Ascending aorta (tissue), 2 donors: ENCODE data around the gene HOXD3. TPM values are rescaled to one million over a fixed set of nuclear protein-coding genes. Genes with fewer than 3 reads are reported as not detected.

Source experiments
- DNase-seq, 2 donors: peaks; one replicate each; pipeline ENCODE4 v3.0.0-alpha.2; 2019; ENCODE audit warnings: low spot score in 2 of 2
- H3K27ac ChIP-seq, 2 donors: fragments of 200-600 bp; sonication (generic); one replicate each; pipeline ENCODE4 v1.5.1; 2016 to 2017; ENCODE audit warnings: mild to moderate bottlenecking in 1 of 2
- H3K27me3 ChIP-seq: fragments of 200-600 bp; sonication (generic); one replicate; pipeline ENCODE4 v1.5.1; 2017
- H3K36me3 ChIP-seq, 2 donors: fragments of 200-600 bp; sonication (generic); one replicate each; pipeline ENCODE4 v1.5.1; 2016
- H3K4me1 ChIP-seq, 2 donors: fragments of 200-600 bp; sonication (generic); one replicate each; pipeline ENCODE4 v1.5.1; 2016 to 2017; ENCODE audit warnings: mild to moderate bottlenecking in 1 of 2
- H3K4me3 ChIP-seq, 2 donors: fragments of 200-600 bp; sonication (generic); one replicate each; pipeline ENCODE4 v1.5.1; 2016 to 2017; ENCODE audit warnings: mild to moderate bottlenecking in 1 of 2
- H3K9me3 ChIP-seq, 2 donors: fragments of 200-600 bp; sonication (generic); one replicate each; pipeline ENCODE4 v1.5.1; 2016
- intact Hi-C: fragments of 100-400 bp; cut with DNase I; formaldehyde crosslinking; loops from one replicate; pipeline ENCODE4 v1.15.1; 2023
- total RNA-seq: library from RNA; depleted of rRNA; stranded (reverse); fragments of >200 nt; gene quantifications from one replicate; pipeline ENCODE4 v1.1.0, GENCODE V29; 2016
- TF ChIP-seq, protein P1 (sequence below), 3 experiments: fragments of 200-600 bp in 2 of 3; fragments of 450-650 bp in 1 of 3; sonication (generic) in 2 of 3; IDR thresholded peaks; one replicate each; pipeline ENCODE4 v1.5.1; 2016 to 2019; ENCODE audit warnings: antibody characterized with exemption in 3 of 3, mild to moderate bottlenecking in 1 of 3, moderate library complexity in 1 of 3

Gene HOXD3
- total RNA-seq, 1 donor from 2014 or later, result 8.6 TPM

DNA sequence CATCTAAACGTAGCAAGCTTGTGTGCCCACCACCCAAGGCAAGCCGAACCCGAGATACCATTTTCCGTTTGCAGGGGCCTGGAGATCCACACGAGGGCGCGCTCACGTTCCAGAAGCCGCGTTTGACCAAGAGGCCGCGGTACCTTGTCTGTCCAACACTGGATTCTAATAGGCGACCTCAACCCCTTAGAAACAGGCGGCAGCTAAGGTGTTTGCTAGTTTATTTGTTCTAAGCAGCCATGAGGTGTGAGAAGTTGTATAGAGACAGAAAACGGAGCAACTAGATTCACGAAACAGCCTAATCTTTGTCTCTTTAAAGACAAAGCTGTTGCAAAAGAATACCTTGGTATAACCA, 45.8 kb upstream of the HOXD3 start:
- Histone ChIP-seq H3K27ac (no peak overlapping the region), H3K4me3 (no peak overlapping the region), H3K4me1 (peaks cover 0 to 13% of the 10 kb centered on the region in 2 donors), H3K27me3 (peaks cover 60% of the 10 kb centered on the region), H3K9me3 (no peaks in the 10 kb centered on the region), H3K36me3 (no peaks in the 10 kb centered on the region)
- TF ChIP-seq, protein P1, sequence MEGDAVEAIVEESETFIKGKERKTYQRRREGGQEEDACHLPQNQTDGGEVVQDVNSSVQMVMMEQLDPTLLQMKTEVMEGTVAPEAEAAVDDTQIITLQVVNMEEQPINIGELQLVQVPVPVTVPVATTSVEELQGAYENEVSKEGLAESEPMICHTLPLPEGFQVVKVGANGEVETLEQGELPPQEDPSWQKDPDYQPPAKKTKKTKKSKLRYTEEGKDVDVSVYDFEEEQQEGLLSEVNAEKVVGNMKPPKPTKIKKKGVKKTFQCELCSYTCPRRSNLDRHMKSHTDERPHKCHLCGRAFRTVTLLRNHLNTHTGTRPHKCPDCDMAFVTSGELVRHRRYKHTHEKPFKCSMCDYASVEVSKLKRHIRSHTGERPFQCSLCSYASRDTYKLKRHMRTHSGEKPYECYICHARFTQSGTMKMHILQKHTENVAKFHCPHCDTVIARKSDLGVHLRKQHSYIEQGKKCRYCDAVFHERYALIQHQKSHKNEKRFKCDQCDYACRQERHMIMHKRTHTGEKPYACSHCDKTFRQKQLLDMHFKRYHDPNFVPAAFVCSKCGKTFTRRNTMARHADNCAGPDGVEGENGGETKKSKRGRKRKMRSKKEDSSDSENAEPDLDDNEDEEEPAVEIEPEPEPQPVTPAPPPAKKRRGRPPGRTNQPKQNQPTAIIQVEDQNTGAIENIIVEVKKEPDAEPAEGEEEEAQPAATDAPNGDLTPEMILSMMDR (IDR thresholded peaks at IDR 0.05), result peak; percentile 18 to 51 (median 33)
- DNase-seq, result peak in 1 of 2 donors; percentile 57
- intact Hi-C loops, result no loop called here

DNA sequence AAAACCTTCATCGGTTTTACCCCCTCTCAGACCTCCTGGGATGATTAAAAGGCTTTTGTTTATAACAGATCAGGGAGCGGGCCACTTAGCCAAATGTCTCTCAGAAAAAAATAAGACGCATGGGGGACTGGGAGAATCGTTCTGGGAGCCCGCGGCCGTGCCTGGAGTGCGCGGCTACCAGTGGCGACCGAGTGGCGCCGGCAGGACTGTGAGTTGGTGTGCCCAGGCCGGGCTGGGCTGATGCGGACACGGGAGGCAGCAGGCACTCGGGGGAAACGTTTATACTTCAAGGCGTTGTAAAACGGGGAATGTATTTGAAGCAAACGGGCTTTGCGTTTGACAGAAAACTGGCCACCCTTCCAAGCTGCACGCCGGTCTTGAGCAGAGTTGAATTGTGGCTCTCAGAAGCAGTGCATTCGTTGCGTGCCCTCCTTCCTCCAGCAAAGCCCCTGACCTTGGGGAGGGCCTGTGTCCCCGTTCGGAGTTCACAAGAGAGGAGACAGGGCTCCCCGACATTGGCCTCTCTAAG, 45.2 kb upstream of the HOXD3 start:
- intact Hi-C loops, result no loop called here
- H3K9me3 ChIP-seq, result no peaks in the 10 kb centered on the region
- peaks cover 0 to 12% of the 10 kb centered on the region in 2 donors for H3K4me1 ChIP-seq
- TF ChIP-seq, protein P1 (IDR thresholded peaks at IDR 0.05), result no peak
- peaks cover 60% of the 10 kb centered on the region for H3K27me3 ChIP-seq
- H3K4me3 ChIP-seq, result no peak overlapping the region
- H3K36me3 ChIP-seq, result no peaks in the 10 kb centered on the region
- DNase-seq, result peak in 1 of 2 donors; percentile 58
- H3K27ac ChIP-seq, result no peak overlapping the region

DNA sequence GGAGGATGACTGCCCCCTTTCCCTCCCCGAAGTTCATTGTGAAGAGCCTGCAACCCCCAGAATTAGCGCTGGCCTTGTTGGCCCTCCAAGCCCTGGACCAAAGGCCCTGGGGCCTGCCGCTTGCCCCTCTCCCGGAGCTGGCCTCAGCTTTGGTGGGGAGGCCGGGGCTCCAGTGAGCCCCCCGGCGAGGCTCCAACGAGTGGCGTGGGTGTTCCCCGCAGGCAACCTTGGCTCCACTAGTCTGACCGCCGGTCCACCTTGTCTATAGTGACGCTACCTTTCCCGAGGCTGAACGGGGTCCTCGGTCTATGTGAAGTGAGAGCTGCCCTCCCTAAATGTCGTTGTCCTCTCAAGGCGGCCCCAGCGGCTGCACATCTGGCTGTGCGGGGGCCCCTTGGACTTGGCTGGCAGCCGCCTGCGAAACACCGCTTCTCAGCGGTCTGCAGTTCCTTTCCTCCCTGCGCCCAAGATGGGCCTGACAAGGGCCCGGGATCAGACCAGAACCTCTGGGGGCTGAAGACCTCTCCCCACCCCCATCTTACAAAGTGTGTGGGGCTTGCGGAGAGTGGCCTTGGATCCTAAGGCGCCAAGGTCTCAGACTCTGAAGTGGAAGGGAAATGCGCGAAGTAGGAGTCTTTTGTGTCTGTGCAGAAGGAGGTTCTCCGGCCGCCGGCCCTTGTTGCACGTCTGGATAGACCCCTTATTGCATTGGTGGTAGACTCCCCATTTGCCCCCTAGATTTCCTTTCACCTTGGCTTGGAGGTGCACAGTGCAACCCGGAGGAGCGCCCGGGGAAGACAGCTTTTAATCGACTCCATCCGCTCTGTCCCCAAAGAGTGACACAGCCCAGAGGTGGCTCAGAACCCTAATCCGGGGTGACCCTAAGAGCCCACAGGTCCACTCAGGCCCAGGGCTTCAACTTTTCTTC, 44.5 kb upstream of the HOXD3 start:
- no peaks in the 10 kb centered on the region for H3K36me3 ChIP-seq
- intact Hi-C loops, result no loop called here
- H3K27me3 ChIP-seq, result peaks cover 64% of the 10 kb centered on the region
- no peak overlapping the region for H3K4me3 ChIP-seq
- no peaks in the 10 kb centered on the region for H3K9me3 ChIP-seq
- H3K27ac ChIP-seq, result no peak overlapping the region
- no peak for DNase-seq
- TF ChIP-seq, protein P1 (IDR thresholded peaks at IDR 0.05), result no peak
- peaks cover 0 to 9% of the 10 kb centered on the region in 2 donors for H3K4me1 ChIP-seq

DNA sequence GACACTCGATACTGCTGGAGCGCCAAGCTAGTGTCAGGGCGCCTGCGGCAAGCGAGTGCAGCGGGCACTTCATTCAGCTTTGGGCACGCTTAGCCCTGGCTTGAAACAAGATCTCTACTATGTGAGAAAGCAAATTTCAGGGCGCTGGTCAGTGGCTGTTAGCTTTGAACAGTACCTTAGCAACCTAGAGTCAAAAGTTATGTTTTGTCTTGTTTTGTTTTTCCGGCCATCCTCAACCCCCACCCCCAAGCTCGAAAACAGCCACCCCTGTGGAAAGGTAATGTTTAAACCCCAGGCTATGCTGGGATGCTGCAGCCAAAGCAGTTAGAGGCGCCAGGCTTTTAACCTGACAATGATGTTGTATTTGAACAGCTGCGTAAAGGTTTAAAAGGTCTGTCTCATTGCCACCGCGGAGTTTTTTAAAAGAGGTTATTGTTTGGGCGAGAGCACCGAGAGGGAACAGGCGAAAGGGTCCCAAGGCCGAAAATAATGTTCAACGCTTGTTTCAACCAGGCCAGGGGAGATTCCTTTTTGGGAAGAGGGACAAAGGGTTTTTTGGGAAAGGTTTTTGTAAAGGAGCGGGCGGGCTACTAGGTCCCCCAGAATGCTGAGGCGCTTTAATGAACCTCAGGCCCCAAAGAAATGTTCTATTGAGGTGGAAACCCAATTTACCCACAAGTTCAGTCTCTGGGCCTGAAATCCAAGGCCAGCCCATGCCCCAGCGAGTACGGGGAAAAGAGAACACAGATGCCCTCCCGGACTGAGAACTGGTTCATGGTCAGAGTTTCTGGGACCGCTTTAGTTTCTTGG, 42.8 kb upstream of the HOXD3 start:
- Histone ChIP-seq H3K36me3 (no peaks in the 10 kb centered on the region), H3K27ac (no peak overlapping the region), H3K4me1 (peaks cover 0 to 5% of the 10 kb centered on the region in 2 donors), H3K4me3 (no peak overlapping the region), H3K27me3 (peaks cover 56% of the 10 kb centered on the region), H3K9me3 (no peaks in the 10 kb centered on the region)
- intact Hi-C loops, result no loop called here
- TF ChIP-seq, protein P1 (IDR thresholded peaks at IDR 0.05), result no peak
- DNase-seq, result no peak

DNA sequence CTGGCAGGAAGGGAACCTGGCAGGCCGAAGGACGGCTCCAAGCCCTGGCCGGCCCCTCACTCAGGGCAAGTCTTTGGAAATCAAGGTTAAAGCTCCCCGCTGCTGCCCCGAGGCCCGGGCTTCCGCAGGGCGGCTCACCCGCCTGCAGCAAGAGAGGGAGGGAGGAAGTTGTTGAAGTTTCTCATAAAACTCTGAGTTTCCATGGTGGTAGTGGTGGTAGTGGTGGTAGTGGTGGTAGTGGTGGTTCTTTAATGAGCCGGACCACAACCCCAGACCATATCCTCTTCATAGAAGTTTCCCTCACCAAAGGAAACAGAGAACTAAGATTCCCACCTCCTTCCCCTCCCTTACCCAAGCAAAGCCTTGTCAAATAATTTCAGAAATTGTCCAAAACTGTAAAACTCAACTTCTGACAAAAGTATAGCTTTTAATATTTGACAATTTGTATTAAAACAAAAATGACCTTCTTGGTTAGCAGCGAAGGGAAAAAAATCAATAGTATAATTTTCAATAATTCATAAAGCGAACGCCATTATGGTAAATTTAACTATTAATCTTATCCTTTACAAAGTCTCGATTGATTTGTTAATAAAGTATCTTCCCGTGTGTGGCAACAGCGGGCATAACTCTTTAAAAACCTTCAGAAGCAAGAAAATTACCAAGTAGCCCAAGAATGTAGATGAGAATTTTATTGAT, 42.0 kb upstream of the HOXD3 start:
- no peaks in the 10 kb centered on the region for H3K9me3 ChIP-seq
- intact Hi-C loops, result no loop called here
- H3K36me3 ChIP-seq, result no peaks in the 10 kb centered on the region
- no peak overlapping the region for H3K4me3 ChIP-seq
- TF ChIP-seq, protein P1 (IDR thresholded peaks at IDR 0.05), result no peak
- no peak overlapping the region for H3K27ac ChIP-seq
- peaks cover 48% of the 10 kb centered on the region for H3K27me3 ChIP-seq
- DNase-seq, result no peak
- peaks cover 0 to 5% of the 10 kb centered on the region in 2 donors for H3K4me1 ChIP-seq
